Calu3 (cell line): ENCODE results near the gene ADPRHL1. TPM values are rescaled to one million over a fixed set of nuclear protein-coding genes. Genes with fewer than 3 reads are reported as not detected.

Experiments used
- BruUV-seq: library from RNA; stranded (reverse); fragments of 400-500 nt; replicated peaks from 2 replicates; lab custom pipeline; 2021; lab: Mats Ljungman, UMichigan
- CTCF ChIA-PET: fragments of 300-600 bp; sonication (Branson Sonifier 250); formaldehyde crosslinking; loops from one replicate; lab custom pipeline; 2022; ENCODE audit warnings: antibody characterized with exemption; lab: Charles Lee
- DNase-seq: peaks from one replicate; pipeline ENCODE4 v3.0.0; 2022
- H3K27ac Mint-ChIP-seq: one replicate; pipeline ENCODE4 v1.8.0; 2022; ENCODE audit warnings: mixed read lengths; ENCODE audit not compliant: unreplicated experiment
- H3K27me3 Mint-ChIP-seq: one replicate; pipeline ENCODE4 v1.8.0; 2022; ENCODE audit warnings: mixed read lengths; ENCODE audit not compliant: unreplicated experiment
- H3K36me3 Mint-ChIP-seq: one replicate; pipeline ENCODE4 v1.8.0; 2022; ENCODE audit warnings: mild to moderate bottlenecking, moderate library complexity, mixed read lengths; ENCODE audit not compliant: insufficient read depth, unreplicated experiment
- H3K4me1 Mint-ChIP-seq: one replicate; pipeline ENCODE4 v1.8.0; 2022; ENCODE audit warnings: mild to moderate bottlenecking, low read depth, mixed read lengths; ENCODE audit not compliant: unreplicated experiment
- H3K4me3 Mint-ChIP-seq: one replicate; pipeline ENCODE4 v1.8.0; 2022; ENCODE audit warnings: mild to moderate bottlenecking, low read depth, moderate library complexity, mixed read lengths; ENCODE audit not compliant: unreplicated experiment
- H3K9me3 Mint-ChIP-seq: one replicate; pipeline ENCODE4 v1.8.0; 2022; ENCODE audit warnings: low read depth, mixed read lengths; ENCODE audit not compliant: unreplicated experiment
- CTCF ChIP-seq: fragments of 200-600 bp; IDR thresholded peaks from one replicate; pipeline ENCODE4 v1.8.0; 2022; ENCODE audit warnings: antibody characterized with exemption; ENCODE audit not compliant: unreplicated experiment
- intact Hi-C: fragments of 100-400 bp; cut with micrococcal nuclease; formaldehyde crosslinking; loops from one replicate; pipeline ENCODE4 v1.10.0; 2022; ENCODE audit not compliant: unreplicated experiment
- total RNA-seq: library from RNA; stranded (reverse); gene quantifications from 2 replicates; pipeline ENCODE4 v1.2.3, GENCODE V29; 2022

Gene ADPRHL1
- total RNA-seq, 1 experiment from 2014 or later: 2.0 TPM

GRCh38 chr13:113412440-113412839 is 40.8 kb downstream of the ADPRHL1 start:
- intact Hi-C loops: no loop called here
- H3K36me3 Mint-ChIP-seq: peaks cover 5% of the 10 kb centered on the region
- peaks cover 12% of the 10 kb centered on the region for H3K4me1 Mint-ChIP-seq

GRCh38 chr13:113411216-113412023 is 41.9 kb downstream of the ADPRHL1 start:
- no TSS peak for BruUV-seq
- Mint-ChIP-seq H3K27me3 (peaks cover 3% of the 10 kb centered on the region), H3K36me3 (peaks cover 5% of the 10 kb centered on the region), H3K4me3 (peak overlapping the region; percentile 14), H3K9me3 (no peaks in the 10 kb centered on the region), H3K4me1 (peaks cover 12% of the 10 kb centered on the region), H3K27ac (peak overlapping the region; percentile 68)
- CTCF ChIA-PET: no interaction called here
- intact Hi-C loops: no loop called here
- TF ChIP-seq CTCF: no peak
- DNase-seq: no peak

More at GRCh38 chr13:113412440-113412839, 40.8 kb downstream of the ADPRHL1 start:
- no peak overlapping the region for H3K4me3 Mint-ChIP-seq
- BruUV-seq: no TSS peak
- CTCF ChIA-PET: no interaction called here
- no peaks in the 10 kb centered on the region for H3K9me3 Mint-ChIP-seq
- no peak overlapping the region for H3K27ac Mint-ChIP-seq
- TF ChIP-seq CTCF: no peak
- DNase-seq: no peak
- peaks cover 13% of the 10 kb centered on the region for H3K27me3 Mint-ChIP-seq

- H3K4me3 Mint-ChIP-seq: peak overlapping the region; percentile 14
- peak; percentile 12 for DNase-seq
- H3K27me3 Mint-ChIP-seq: no peaks in the 10 kb centered on the region
- no peak for TF ChIP-seq CTCF
- H3K4me1 Mint-ChIP-seq: peaks cover 12% of the 10 kb centered on the region
- CTCF ChIA-PET: no interaction called here
- BruUV-seq: no TSS peak
- H3K27ac Mint-ChIP-seq: peak overlapping the region; percentile 68
- H3K9me3 Mint-ChIP-seq: no peaks in the 10 kb centered on the region
- intact Hi-C loops: no loop called here
- H3K36me3 Mint-ChIP-seq: peaks cover 5% of the 10 kb centered on the region
Observed at GRCh38 chr13:113410472-113411201, 42.7 kb downstream of the ADPRHL1 start.

GRCh38 chr13:113408562-113408961 is 44.7 kb downstream of the ADPRHL1 start:
- Mint-ChIP-seq H3K27me3 (no peaks in the 10 kb centered on the region), H3K27ac (no peak overlapping the region), H3K4me3 (no peak overlapping the region), H3K9me3 (no peaks in the 10 kb centered on the region), H3K4me1 (peaks cover 12% of the 10 kb centered on the region), H3K36me3 (peaks cover 5% of the 10 kb centered on the region)
- DNase-seq: no peak
- no peak for TF ChIP-seq CTCF
- CTCF ChIA-PET: no interaction called here
- BruUV-seq: no TSS peak
- intact Hi-C loops: no loop called here
